ENCODE results near the gene SGMS1. TPM values are rescaled to one million over a fixed set of nuclear protein-coding genes. Genes with fewer than 3 reads are reported as not detected.

Gene SGMS1
- polyA plus RNA-seq, 1 donor (not counting 4 experiments of a cell fraction or from before 2014, with no cell fraction given): 18.3 TPM

- no peaks in the 10 kb centered on the region for H3K79me2 ChIP-seq (ENCODE audit: control insufficient read depth, insufficient read depth, low read length)
- no peaks in the 10 kb centered on the region for H3K9me1 ChIP-seq (ENCODE audit: control insufficient read depth, extremely low read depth, insufficient read depth, low read length)
- H2AFZ ChIP-seq (ENCODE audit: control insufficient read depth, low read length): no peak overlapping the region
- H3K27me3 ChIP-seq (ENCODE audit: control insufficient read depth, extremely low read depth, insufficient read depth, low read length): no peaks in the 10 kb centered on the region
- H3K4me1 ChIP-seq (ENCODE audit: control insufficient read depth, extremely low read depth, insufficient read depth, low read length): no peaks in the 10 kb centered on the region
- H3K4me2 ChIP-seq (ENCODE audit: control insufficient read depth, extremely low read depth, insufficient read depth, low read depth, low read length): no peak overlapping the region
- no peaks in the 10 kb centered on the region for H3K9me3 ChIP-seq (ENCODE audit: control insufficient read depth, low read depth, low read length)
- H3K4me3 ChIP-seq (ENCODE audit: control insufficient read depth in 2 of 3, extremely low read depth in 1 of 3, insufficient read depth in 2 of 3, low read depth in 1 of 3, low read length in 3 of 3): no peak overlapping the region
- TF ChIP-seq CTCF (optimal IDR thresholded peaks at IDR 0.05 in 1 of 3, IDR thresholded peaks at IDR 0.05 in 1 of 3, conservative IDR thresholded peaks at IDR 0.05 in 1 of 3; ENCODE audit: extremely low read depth in 1 of 3, insufficient read depth in 2 of 3, low read length in 3 of 3): no peak
- no peak for TF ChIP-seq EZH2 (IDR thresholded peaks at IDR 0.05; ENCODE audit: low read length)
- FAIRE-seq: no peak
- no peak overlapping the region for H3K27ac ChIP-seq (ENCODE audit: control insufficient read depth, insufficient read depth, low read length)
- no peaks in the 10 kb centered on the region for H3K36me3 ChIP-seq (ENCODE audit: control insufficient read depth in 2 of 2, extremely low read depth in 1 of 2, insufficient read depth in 2 of 2, low read length in 2 of 2)
- dilution Hi-C loops (cut with MboI; ENCODE audit: extremely low pct_ligation_motif_present, low sequenced_read_pairs): no loop called here
- DNase-seq (ENCODE audit: low read depth, low spot score): no peak
- no peaks in the 10 kb centered on the region for H4K20me1 ChIP-seq (ENCODE audit: control insufficient read depth, extremely low read depth, insufficient read depth, low read length)
- H3K9ac ChIP-seq (ENCODE audit: control insufficient read depth, extremely low read depth, insufficient read depth, low read length): no peak overlapping the region
These were observed 65.4 kb downstream of the SGMS1 start for GRCh38 chr10:50558371-50558770.

GRCh38 chr10:50557130-50557682 lies 66.5 kb downstream of the SGMS1 start:
- dilution Hi-C loops (cut with MboI; ENCODE audit: extremely low pct_ligation_motif_present, low sequenced_read_pairs): no loop called here
- H3K4me3 ChIP-seq (ENCODE audit: control insufficient read depth in 2 of 3, extremely low read depth in 1 of 3, insufficient read depth in 2 of 3, low read depth in 1 of 3, low read length in 3 of 3): no peak overlapping the region
- TF ChIP-seq CTCF (optimal IDR thresholded peaks at IDR 0.05 in 1 of 3, IDR thresholded peaks at IDR 0.05 in 1 of 3, conservative IDR thresholded peaks at IDR 0.05 in 1 of 3; ENCODE audit: extremely low read depth in 1 of 3, insufficient read depth in 2 of 3, low read length in 3 of 3): no peak
- TF ChIP-seq EZH2 (IDR thresholded peaks at IDR 0.05; ENCODE audit: low read length): no peak
- H3K27me3 ChIP-seq (ENCODE audit: control insufficient read depth, extremely low read depth, insufficient read depth, low read length): no peaks in the 10 kb centered on the region
- no peak for FAIRE-seq
- H3K79me2 ChIP-seq (ENCODE audit: control insufficient read depth, insufficient read depth, low read length): no peaks in the 10 kb centered on the region
- H3K4me2 ChIP-seq (ENCODE audit: control insufficient read depth, extremely low read depth, insufficient read depth, low read depth, low read length): no peak overlapping the region
- no peaks in the 10 kb centered on the region for H3K36me3 ChIP-seq (ENCODE audit: control insufficient read depth in 2 of 2, extremely low read depth in 1 of 2, insufficient read depth in 2 of 2, low read length in 2 of 2)
- H3K9me1 ChIP-seq (ENCODE audit: control insufficient read depth, extremely low read depth, insufficient read depth, low read length): no peaks in the 10 kb centered on the region
- H4K20me1 ChIP-seq (ENCODE audit: control insufficient read depth, extremely low read depth, insufficient read depth, low read length): no peaks in the 10 kb centered on the region
- H3K9ac ChIP-seq (ENCODE audit: control insufficient read depth, extremely low read depth, insufficient read depth, low read length): no peak overlapping the region
- DNase-seq (ENCODE audit: low read depth, low spot score): no peak
- no peak overlapping the region for H3K27ac ChIP-seq (ENCODE audit: control insufficient read depth, insufficient read depth, low read length)
- H3K9me3 ChIP-seq (ENCODE audit: control insufficient read depth, low read depth, low read length): no peaks in the 10 kb centered on the region
- no peak overlapping the region for H2AFZ ChIP-seq (ENCODE audit: control insufficient read depth, low read length)
- no peaks in the 10 kb centered on the region for H3K4me1 ChIP-seq (ENCODE audit: control insufficient read depth, extremely low read depth, insufficient read depth, low read length)
